H1 (cell line): Measurements from ENCODE around the gene NOL8. TPM values are rescaled to one million over a fixed set of nuclear protein-coding genes. Genes with fewer than 3 reads are reported as not detected.

Source experiments
- CTCF ChIA-PET: fragments of 300-600 bp; sonication (Branson Sonifier 250); formaldehyde crosslinking; loops from one replicate; lab custom pipeline; 2021; ENCODE audit not compliant: partially characterized antibody; lab: Charles Lee
- POLR2A ChIA-PET: fragments of 300-600 bp; sonication (Branson Sonifier 250); formaldehyde crosslinking; loops from one replicate; lab custom pipeline; 2021; ENCODE audit warnings: inconsistent platforms; ENCODE audit not compliant: partially characterized antibody; lab: Charles Lee
- DNase-seq, 2 experiments: peaks; one replicate each; pipeline versions ENCODE4 v3.0.0 to v3.0.0-alpha.2; 2010 to 2022; ENCODE audit warnings: low spot score in 2 of 2, low read depth in 1 of 2, mixed read lengths in 1 of 2
- FAIRE-seq: peaks from 2 replicates; lab custom pipeline; 2011; peaks lifted over from hg19 to GRCh38; lab: Jason Lieb, UNC
- H2AFZ ChIP-seq: 2 replicates; pipeline ENCODE4 v1.8.1; 2012; ENCODE audit warnings: low read length, inconsistent platforms
- H2AK5ac ChIP-seq: 2 replicates; pipeline ENCODE4 v1.6.1; 2013; ENCODE audit warnings: low read depth, low read length
- H2BK120ac ChIP-seq: replicated peaks from 2 replicates; pipeline ENCODE3; 2013; ENCODE audit warnings: low read depth, low read length, inconsistent platforms
- H2BK12ac ChIP-seq: 2 replicates; pipeline ENCODE4 v1.6.1; 2013; ENCODE audit warnings: low read depth, low read length
- H2BK15ac ChIP-seq: 2 replicates; pipeline ENCODE4 v1.6.1; 2013; ENCODE audit warnings: low read length
- H2BK20ac ChIP-seq: 2 replicates; pipeline ENCODE4 v1.6.1; 2013; ENCODE audit warnings: low read length
- H2BK5ac ChIP-seq: 2 replicates; pipeline ENCODE4 v1.6.1; 2013; ENCODE audit warnings: low read depth, low read length
- H3K14ac ChIP-seq: 2 replicates; pipeline ENCODE4 v1.6.1; 2013; ENCODE audit warnings: inconsistent platforms; ENCODE audit not compliant: insufficient read length
- H3K18ac ChIP-seq: 2 replicates; pipeline ENCODE4 v1.6.1; 2013; ENCODE audit warnings: low read length; ENCODE audit errors: extremely low read depth
- H3K23ac ChIP-seq: 2 replicates; pipeline ENCODE4 v1.6.1; 2013; ENCODE audit warnings: inconsistent platforms; ENCODE audit not compliant: insufficient read length
- H3K23me2 ChIP-seq: 2 replicates; pipeline ENCODE4 v1.6.1; 2013; ENCODE audit warnings: low read depth, low read length
- H3K27ac ChIP-seq: 2 replicates; pipeline ENCODE4 v1.6.1; 2011; ENCODE audit warnings: low read depth, low read length, inconsistent platforms
- H3K27me3 ChIP-seq, 4 experiments: replicated peaks in 1 of 4; 1 replicate in 1 of 4; 2 replicates in 3 of 4; pipeline versions ENCODE4 v1.6.1 to v1.8.1; 2011 to 2013; ENCODE audit warnings: low read length in 3 of 4, mild to moderate bottlenecking in 3 of 4, inconsistent platforms in 2 of 4, mixed read lengths in 2 of 4, moderate library complexity in 1 of 4; ENCODE audit not compliant: control insufficient read depth in 3 of 4, insufficient read depth in 3 of 4; ENCODE audit errors: extremely low read depth in 1 of 4
- H3K36me3 ChIP-seq, 4 experiments: 2 replicates each; pipeline versions ENCODE4 v1.6.1 to v1.8.1; 2011 to 2013; ENCODE audit warnings: mild to moderate bottlenecking in 4 of 4, low read length in 3 of 4, moderate library complexity in 2 of 4, control low read depth in 1 of 4, inconsistent platforms in 1 of 4; ENCODE audit not compliant: insufficient read depth in 4 of 4, control insufficient read depth in 2 of 4
- H3K4ac ChIP-seq: replicated peaks from 2 replicates; pipeline ENCODE3; 2013; ENCODE audit warnings: low read length, low read depth, mixed read lengths, inconsistent platforms; ENCODE audit not compliant: insufficient read length
- H3K4me1 ChIP-seq, 4 experiments: replicated peaks in 1 of 4; 1 replicate in 1 of 4; 2 replicates in 3 of 4; pipeline versions ENCODE4 v1.6.1 to v1.8.1; 2011 to 2013; ENCODE audit warnings: low read length in 3 of 4, inconsistent platforms in 2 of 4, mixed read lengths in 1 of 4; ENCODE audit not compliant: insufficient read depth in 4 of 4, control insufficient read depth in 3 of 4
- H3K4me2 ChIP-seq, 2 experiments: 2 replicates each; pipeline versions ENCODE4 v1.6.1 to v1.8.1; 2011 to 2013; ENCODE audit warnings: low read depth in 2 of 2, low read length in 2 of 2, control low read depth in 1 of 2, inconsistent platforms in 1 of 2, mild to moderate bottlenecking in 1 of 2; ENCODE audit not compliant: insufficient read depth in 1 of 2
- H3K4me3 ChIP-seq, 4 experiments: fragments of 200-600, 300-600 bp in 1 of 4; sonication (generic), shearing (Covaris generic), sonication (Bioruptor Twin) in 1 of 4; 2 replicates each; pipeline versions ENCODE4 v1.5.1 to v1.8.1; 2011 to 2016; ENCODE audit warnings: low read length in 4 of 4, low read depth in 3 of 4, control low read depth in 2 of 4, inconsistent platforms in 2 of 4, mild to moderate bottlenecking in 2 of 4, mixed read lengths in 1 of 4, moderate library complexity in 1 of 4; ENCODE audit not compliant: insufficient read depth in 2 of 4; ENCODE audit errors: extremely low read depth in 1 of 4
- H3K56ac ChIP-seq: replicated peaks from 2 replicates; pipeline ENCODE3; 2013; ENCODE audit warnings: low read depth, mild to moderate bottlenecking, mixed read lengths, low read length, inconsistent platforms; ENCODE audit not compliant: insufficient read length
- H3K79me1 ChIP-seq: 2 replicates; pipeline ENCODE4 v1.6.1; 2013; ENCODE audit warnings: low read depth, low read length, control low read depth
- H3K79me2 ChIP-seq, 2 experiments: 2 replicates each; pipeline versions ENCODE4 v1.6.1 to v1.8.1; 2012 to 2013; ENCODE audit warnings: low read length in 2 of 2, mild to moderate bottlenecking in 2 of 2, inconsistent platforms in 1 of 2; ENCODE audit not compliant: insufficient read depth in 2 of 2, control insufficient read depth in 1 of 2
- H3K9ac ChIP-seq, 4 experiments: replicated peaks in 1 of 4; 1 replicate in 1 of 4; 2 replicates in 3 of 4; pipeline versions ENCODE4 v1.6.1 to v1.8.1; 2011 to 2013; ENCODE audit warnings: low read depth in 3 of 4, low read length in 3 of 4, control low read depth in 2 of 4, mild to moderate bottlenecking in 2 of 4, moderate library complexity in 2 of 4, inconsistent platforms in 1 of 4; ENCODE audit errors: extremely low read depth in 1 of 4
- H3K9me3 ChIP-seq, 2 experiments: 2 replicates each; pipeline versions ENCODE4 v1.6.1 to v1.8.1; 2012 to 2013; ENCODE audit warnings: mild to moderate bottlenecking in 2 of 2, moderate library complexity in 2 of 2, control low read depth in 1 of 2, inconsistent platforms in 1 of 2, low read depth in 1 of 2, low read length in 1 of 2, mixed read lengths in 1 of 2; ENCODE audit not compliant: insufficient read depth in 2 of 2
- H4K20me1 ChIP-seq, 2 experiments: replicated peaks in 1 of 2; 2 replicates each; pipeline versions ENCODE3 to v1.8.1; 2011 to 2013; ENCODE audit warnings: inconsistent platforms in 2 of 2, low read length in 2 of 2, mild to moderate bottlenecking in 1 of 2; ENCODE audit not compliant: insufficient read depth in 2 of 2, control insufficient read depth in 1 of 2
- H4K5ac ChIP-seq: 2 replicates; pipeline ENCODE4 v1.6.1; 2013; ENCODE audit warnings: low read length, low read depth, mixed read lengths, inconsistent platforms; ENCODE audit not compliant: insufficient read length
- H4K8ac ChIP-seq: 2 replicates; pipeline ENCODE4 v1.8.0; 2013; ENCODE audit warnings: mild to moderate bottlenecking, moderate library complexity, low read length, inconsistent platforms; ENCODE audit not compliant: insufficient read depth; ENCODE audit errors: extremely low read depth
- H4K91ac ChIP-seq: replicated peaks from 2 replicates; pipeline ENCODE3; 2013; ENCODE audit warnings: low read length, mixed read lengths, inconsistent platforms; ENCODE audit not compliant: insufficient read length
- ASH2L ChIP-seq: fragments of 200-600, 300-600 bp; sonication (generic); IDR thresholded peaks from one replicate; pipeline ENCODE4 v1.7.1; 2017; ENCODE audit warnings: low read length
- BACH1 ChIP-seq: IDR thresholded peaks from 2 replicates; pipeline ENCODE4 v1.6.1; 2012; ENCODE audit warnings: low read length, improper control_type of control experiment
- CHD1 ChIP-seq: IDR thresholded peaks from 2 replicates; pipeline ENCODE4 v1.6.1; 2012; ENCODE audit warnings: low read depth, low read length, improper control_type of control experiment
- EP300 ChIP-seq, 2 experiments: IDR thresholded peaks; 1 replicate in 1 of 2; 2 replicates in 1 of 2; pipeline ENCODE4 v1.6.1; 2011 to 2012; ENCODE audit warnings: low read depth in 2 of 2, low read length in 2 of 2, mild to moderate bottlenecking in 2 of 2, borderline replicate concordance in 1 of 2, inconsistent platforms in 1 of 2, moderate library complexity in 1 of 2
- EZH2 ChIP-seq: fragments of 200-600 bp; sonication (generic); IDR thresholded peaks from 2 replicates; pipeline ENCODE4 v1.7.1; 2012; ENCODE audit warnings: low read depth, mild to moderate bottlenecking, moderate library complexity, low read length, inconsistent platforms; ENCODE audit not compliant: severe bottlenecking
- JUN ChIP-seq: IDR thresholded peaks from 2 replicates; pipeline ENCODE4 v1.6.1; 2011; ENCODE audit warnings: low read depth, mild to moderate bottlenecking, improper control_type of control experiment, low read length
- KDM1A ChIP-seq: fragments of 200-600, 300-600 bp; sonication (generic); IDR thresholded peaks from 2 replicates; pipeline ENCODE4 v1.7.1; 2016; ENCODE audit warnings: mild to moderate bottlenecking, low read length, borderline replicate concordance
- RAD21 ChIP-seq, 2 experiments: IDR thresholded peaks in 1 of 2; conservative IDR thresholded peaks in 1 of 2; 2 replicates each; pipeline ENCODE4 v1.6.1; 2011; ENCODE audit warnings: low read depth in 2 of 2, low read length in 2 of 2, improper control_type of control experiment in 1 of 2, inconsistent platforms in 1 of 2, mild to moderate bottlenecking in 1 of 2, moderate library complexity in 1 of 2
- RBBP5 ChIP-seq: IDR thresholded peaks from 2 replicates; pipeline ENCODE4 v1.7.1; 2012; ENCODE audit warnings: low read depth, mild to moderate bottlenecking, inconsistent platforms, low read length, moderate library complexity, borderline replicate concordance
- RNF2 ChIP-seq: fragments of 200-900, 300-1000 bp; sonication (generic); IDR thresholded peaks from 2 replicates; pipeline ENCODE4 v1.7.1; 2016; ENCODE audit warnings: borderline replicate concordance, low read depth, mild to moderate bottlenecking, antibody characterized with exemption, low read length; ENCODE audit not compliant: poor library complexity, severe bottlenecking; ENCODE audit errors: missing control alignments
- SAP30 ChIP-seq: fragments of 300-600 bp; sonication (generic); IDR thresholded peaks from 2 replicates; pipeline ENCODE4 v1.7.1; 2012; ENCODE audit warnings: low read length, moderate library complexity, mild to moderate bottlenecking, inconsistent platforms; ENCODE audit not compliant: insufficient read depth, insufficient replicate concordance
- SIRT6 ChIP-seq: IDR thresholded peaks from one replicate; pipeline ENCODE4 v1.7.1; 2012; ENCODE audit warnings: low read length, inconsistent platforms
- SP4 ChIP-seq: IDR thresholded peaks from 2 replicates; pipeline ENCODE4 v1.6.1; 2012; ENCODE audit warnings: low read length, inconsistent platforms
- YY1 ChIP-seq: IDR thresholded peaks from 2 replicates; pipeline ENCODE4 v1.6.1; 2011; ENCODE audit warnings: low read depth, mild to moderate bottlenecking, low read length
- WGBS, 2 experiments: shearing (Covaris generic) in 1 of 2; methylation state at CpG; one replicate each; pipeline versions ENCODE4 v1.1.6 to v1.1.7; 2013 to 2015; ENCODE audit warnings: low lambda C conversion rate in 2 of 2, mixed read lengths in 2 of 2, inconsistent platforms in 1 of 2, low coverage in 1 of 2, missing lambda C conversion rate in 1 of 2; ENCODE audit not compliant: insufficient replicate concordance in 2 of 2, insufficient coverage in 1 of 2, insufficient read length in 1 of 2; ENCODE audit errors: extremely low coverage in 1 of 2, missing lambda C conversion rate in 1 of 2; 5-methylcytosine and 5-hydroxymethylcytosine counted together
- polyA plus RNA-seq, 7 experiments: library from polyadenylated mRNA; depleted of rRNA in 3 of 7; stranded (reverse) in 5 of 7; unstranded in 2 of 7; fragments of >200 nt in 5 of 7; fragments of 200-250 nt in 2 of 7; gene quantifications; 1 replicate in 5 of 7; 2 replicates in 1 of 7; 4 replicates in 1 of 7; pipeline versions ENCODE4 v1.2.1 to v1.2.3, GENCODE V29; 2011 to 2013; ENCODE audit warnings: missing spikeins in 2 of 7, mixed read lengths in 2 of 7
- total RNA-seq: library from RNA; stranded (reverse); fragmentation: NEBNext Ultra II Directional; extraction: Animal tissue kit (Norgen Biotek cat#: 25700); gene quantifications from 2 replicates; pipeline ENCODE4 v1.2.1, GENCODE V29; 2021

NOL8 gene
- total and polyA plus RNA-seq, 2 of the 8 experiments (the other 6 are each of a cell fraction or from before 2014, with no cell fraction given) = 6.2 to 30.4 TPM

DNA sequence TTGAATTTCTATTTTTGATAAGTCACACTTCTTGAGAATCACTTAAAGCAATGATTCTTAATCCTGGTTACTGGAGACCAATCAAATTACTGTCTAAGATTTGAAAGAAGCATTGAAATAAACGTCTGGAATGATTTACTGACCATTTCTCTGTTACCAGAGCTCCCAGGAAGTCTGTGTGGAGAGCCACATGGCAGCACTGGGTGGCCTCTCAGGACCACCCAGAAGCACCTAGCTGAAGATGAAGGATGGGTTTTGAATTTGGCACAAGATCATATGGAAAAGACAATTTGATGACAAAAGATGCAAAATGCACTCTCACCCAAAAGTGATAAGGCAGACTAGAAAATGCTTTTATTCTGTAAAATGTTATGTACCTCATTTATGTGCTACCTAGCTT, 62.0 kb downstream of the NOL8 start:
- peaks cover 3 to 4% of the 10 kb centered on the region in 2 experiments for H4K20me1 ChIP-seq
- 75% methylated on average over 1 of the region's 1 CpG; no CpG with 5 or more reads in 1 of the 2 experiments for WGBS, 2 experiments
- no peak overlapping the region for H3K14ac ChIP-seq
- no peak overlapping the region for H2AK5ac ChIP-seq
- ChIA-PET POLR2A (interaction anchor here (0.8 to 5.9 kb wide), 14 partner anchors 8 to 39 kb away, joined by 3 to 45 read pairs (median 4); no protein-coding TSS in a partner anchor), CTCF (interaction anchor here (0.6 to 1.5 kb wide), 4 partner anchors 9 to 284 kb away, joined by 3 to 6 read pairs (median 3); no protein-coding TSS in a partner anchor)
- no peak overlapping the region for H4K91ac ChIP-seq
- H3K9me3 ChIP-seq = no peaks in the 10 kb centered on the region
- no peak overlapping the region for H3K56ac ChIP-seq
- H3K18ac ChIP-seq = no peak overlapping the region
- H3K4me1 ChIP-seq = no peaks in the 10 kb centered on the region
- H3K27ac ChIP-seq = no peak overlapping the region
- no peak overlapping the region for H3K9ac ChIP-seq
- no peaks in the 10 kb centered on the region for H3K27me3 ChIP-seq
- H3K79me2 ChIP-seq = no peaks in the 10 kb centered on the region
- DNase-seq = no peak
- no peak overlapping the region for H3K4me3 ChIP-seq
- no peak overlapping the region for H2AFZ ChIP-seq
- no peaks in the 10 kb centered on the region for H3K23me2 ChIP-seq
- TF ChIP-seq KDM1A (no peak), RBBP5 (no peak), EZH2 (no peak), EP300 (IDR thresholded peaks at IDR 0.05; ENCODE audit: borderline replicate concordance in 1 of 2, low read depth in 2 of 2, low read length in 2 of 2) (no peak), SAP30 (no peak), BACH1 (no peak), SIRT6 (no peak), ASH2L (no peak), YY1 (no peak), JUN (no peak), CHD1 (no peak), RNF2 (no peak), RAD21 (IDR thresholded peaks at IDR 0.05 in 1 of 2, conservative IDR thresholded peaks at IDR 0.05 in 1 of 2; ENCODE audit: low read depth in 2 of 2, low read length in 2 of 2) (no peak), SP4 (no peak)
- H2BK12ac ChIP-seq = no peak overlapping the region
- no peak overlapping the region for H3K4me2 ChIP-seq
- no peak overlapping the region for H3K4ac ChIP-seq
- H2BK20ac ChIP-seq = no peak overlapping the region
- no peak overlapping the region for H2BK15ac ChIP-seq
- peaks cover 56 to 99% (median 92%) of the 10 kb centered on the region in 4 experiments for H3K36me3 ChIP-seq
- H2BK5ac ChIP-seq = no peak overlapping the region
- H4K8ac ChIP-seq = no peak overlapping the region
- no peak for FAIRE-seq
- H3K79me1 ChIP-seq = no peaks in the 10 kb centered on the region; the same call in 1 of the 2 replicates
- no peak overlapping the region for H4K5ac ChIP-seq
- no peak overlapping the region for H2BK120ac ChIP-seq
- H3K23ac ChIP-seq = no peak overlapping the region
